Forelimb muscle (tissue), 1 donor: Measurements from ENCODE around the gene FMC1. TPM values are rescaled to one million over a fixed set of nuclear protein-coding genes. Genes with fewer than 3 reads are reported as not detected.
"Not testable (repeated sequence)": the region's sequence is repeated elsewhere in the genome, so short reads cannot be mapped to it uniquely, and the experiment has no call there.

Experiments
- DNase-seq: peaks from one replicate; pipeline ENCODE4 v3.0.0-alpha.2; 2013; ENCODE audit warnings: low read depth
- polyA plus RNA-seq: library from polyadenylated mRNA; unstranded; fragments of 120-200 nt; gene quantifications from one replicate; pipeline ENCODE4 v1.2.1, GENCODE V29; 2013; ENCODE audit not compliant: insufficient read length

Gene FMC1
- 20.9 TPM for polyA plus RNA-seq

GRCh38 chr7:139341058-139341775 lies at the start of gene FMC1:
TSS of gene FMC1 (plus strand) at chr7:139341337. CDS start at chr7:139341385, 48 bp downstream.
- DNase-seq: peak; percentile 86

GRCh38 chr7:139292821-139293220 lies 48.3 kb upstream of the FMC1 start:
- DNase-seq: no peak

- DNase-seq: no peak
Observed at GRCh38 chr7:139293534-139293933, 47.6 kb upstream of the FMC1 start.

- no peak for DNase-seq
Observed at GRCh38 chr7:139294241-139294640, 46.9 kb upstream of the FMC1 start.

- no peak for DNase-seq
Observed at GRCh38 chr7:139294951-139295575, 46.1 kb upstream of the FMC1 start.

GRCh38 chr7:139297795-139298194 lies 43.3 kb upstream of the FMC1 start:
- no peak for DNase-seq

GRCh38 chr7:139299296-139299695 lies 41.8 kb upstream of the FMC1 start:
- DNase-seq: no peak

- no peak for DNase-seq
Observed at GRCh38 chr7:139300390-139300789, 40.7 kb upstream of the FMC1 start.

- DNase-seq: no peak
Observed at GRCh38 chr7:139304517-139304916, 36.6 kb upstream of the FMC1 start.

GRCh38 chr7:139317939-139318505 lies 23.1 kb upstream of the FMC1 start:
- no peak for DNase-seq

GRCh38 chr7:139321071-139321745 lies 19.9 kb upstream of the FMC1 start:
- no peak for DNase-seq

GRCh38 chr7:139324709-139325108 lies 16.4 kb upstream of the FMC1 start:
- not testable (repeated sequence) for DNase-seq

GRCh38 chr7:139328375-139328774 lies 12.8 kb upstream of the FMC1 start:
- DNase-seq: no peak

- no peak for DNase-seq
Observed at GRCh38 chr7:139329119-139329518, 12.0 kb upstream of the FMC1 start.

GRCh38 chr7:139330333-139331030 lies 10.7 kb upstream of the FMC1 start:
- no peak for DNase-seq

- DNase-seq: no peak
Observed at GRCh38 chr7:139332697-139333359, 8.3 kb upstream of the FMC1 start.

- DNase-seq: not testable (repeated sequence)
Observed at GRCh38 chr7:139333443-139333842, 7.7 kb upstream of the FMC1 start.

- no peak for DNase-seq
Observed at GRCh38 chr7:139334399-139335150, 6.6 kb upstream of the FMC1 start.

- DNase-seq: no peak
Observed at GRCh38 chr7:139339025-139339424, 2.1 kb upstream of the FMC1 start.

GRCh38 chr7:139339698-139340036 lies 1.5 kb upstream of the FMC1 start:
- DNase-seq: no peak
